GM18951 (cell line): ENCODE results near the gene IRF2BP1.
"Not testable (repeated sequence)": the region's sequence is repeated elsewhere in the genome, so short reads cannot be mapped to it uniquely, and the experiment has no call there.

Source experiments
- POLR2A ChIP-seq: IDR thresholded peaks from 4 replicates; pipeline ENCODE4 v1.6.1; 2011; ENCODE audit warnings: mild to moderate bottlenecking; ENCODE audit not compliant: insufficient read length, insufficient read depth; ENCODE audit errors: extremely low read depth
- in situ Hi-C: fragments of 300-500 bp; cut with MboI; formaldehyde crosslinking; loops from one replicate; pipeline ENCODE4 v1.12.0; 2022; ENCODE audit warnings: low sequenced_read_pairs, mixed read lengths, inconsistent platforms; ENCODE audit not compliant: unreplicated experiment

IRF2BP1 gene

DNA sequence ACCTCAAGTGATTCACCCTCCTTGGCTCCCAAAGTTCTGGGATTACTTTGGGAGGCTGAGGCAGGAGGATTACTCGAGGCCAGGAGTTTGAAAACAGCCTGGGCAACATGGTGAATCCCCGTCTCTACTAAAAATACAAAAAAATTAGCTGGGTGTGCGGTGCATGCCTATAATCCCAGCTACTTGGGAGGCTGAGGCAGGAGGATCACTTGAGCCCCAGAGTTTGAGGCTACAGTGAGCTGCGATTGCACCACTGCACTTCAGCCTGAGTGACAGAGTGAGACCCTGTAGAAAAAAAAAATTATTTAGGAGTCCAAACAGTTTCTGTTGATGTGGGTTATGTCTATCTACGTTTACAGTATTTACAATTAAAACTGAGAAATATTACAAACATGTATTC, 15.1 kb downstream of the IRF2BP1 start:
- in situ Hi-C loops: no loop called here
- TF ChIP-seq POLR2A: no peak

DNA sequence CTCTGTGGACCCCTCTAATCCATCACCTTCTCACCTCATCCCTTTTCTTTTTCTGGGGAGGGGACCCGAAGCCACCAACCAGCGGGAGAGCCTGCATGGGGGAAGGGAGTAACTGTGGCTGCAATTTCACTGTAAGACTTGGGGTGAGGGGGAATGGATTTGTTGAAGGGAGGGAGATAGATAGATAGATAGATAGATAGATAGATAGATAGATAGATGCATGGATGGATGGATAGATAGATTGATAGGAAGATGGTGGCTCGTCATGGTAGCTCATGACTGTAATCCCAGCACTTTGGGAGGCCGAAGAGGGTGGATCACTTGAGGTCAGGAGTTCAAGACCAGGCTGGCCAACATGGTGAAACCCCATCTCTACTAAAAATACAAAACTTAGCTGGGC, 18.7 kb downstream of the IRF2BP1 start:
- in situ Hi-C loops: not testable (repeated sequence)

DNA sequence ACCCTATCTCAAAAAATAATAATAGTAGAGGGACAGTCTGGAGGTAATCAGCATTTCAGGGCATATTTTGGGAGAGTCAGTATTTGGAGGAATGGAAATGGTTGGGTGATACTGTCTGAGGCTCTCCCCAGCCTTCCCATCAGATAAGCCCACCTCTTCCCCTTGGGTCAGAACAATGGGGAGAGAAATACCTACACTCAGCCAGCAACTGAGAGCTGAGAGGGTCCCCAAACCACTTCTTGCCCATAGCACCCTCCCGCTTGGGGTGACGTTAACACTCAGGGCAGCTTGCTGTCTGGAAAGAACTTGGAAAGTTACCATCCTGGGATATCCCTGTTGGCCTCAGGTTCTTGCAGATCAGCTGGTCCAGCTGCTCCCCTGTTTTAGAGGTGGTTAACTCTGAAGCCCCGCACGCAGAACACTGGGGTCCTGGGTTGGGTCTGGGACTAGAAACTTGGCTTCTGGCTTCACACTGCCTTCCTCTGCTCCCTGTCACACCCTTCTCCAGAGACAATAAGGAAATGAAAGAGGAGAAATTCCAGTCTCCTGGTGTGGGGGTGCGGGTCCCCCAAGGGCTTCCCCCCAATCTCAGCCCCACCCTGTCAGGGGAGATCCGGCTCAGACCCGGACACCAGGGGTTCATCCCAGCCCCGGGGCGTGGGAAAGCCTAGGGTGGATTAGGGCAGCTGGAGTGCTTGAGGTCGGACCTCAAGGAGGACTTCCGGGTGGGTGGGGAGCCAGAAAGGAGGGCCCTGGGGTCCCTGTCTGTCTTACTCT, 19.4 kb downstream of the IRF2BP1 start:
- no peak for TF ChIP-seq POLR2A
- in situ Hi-C loops: no loop called here

DNA sequence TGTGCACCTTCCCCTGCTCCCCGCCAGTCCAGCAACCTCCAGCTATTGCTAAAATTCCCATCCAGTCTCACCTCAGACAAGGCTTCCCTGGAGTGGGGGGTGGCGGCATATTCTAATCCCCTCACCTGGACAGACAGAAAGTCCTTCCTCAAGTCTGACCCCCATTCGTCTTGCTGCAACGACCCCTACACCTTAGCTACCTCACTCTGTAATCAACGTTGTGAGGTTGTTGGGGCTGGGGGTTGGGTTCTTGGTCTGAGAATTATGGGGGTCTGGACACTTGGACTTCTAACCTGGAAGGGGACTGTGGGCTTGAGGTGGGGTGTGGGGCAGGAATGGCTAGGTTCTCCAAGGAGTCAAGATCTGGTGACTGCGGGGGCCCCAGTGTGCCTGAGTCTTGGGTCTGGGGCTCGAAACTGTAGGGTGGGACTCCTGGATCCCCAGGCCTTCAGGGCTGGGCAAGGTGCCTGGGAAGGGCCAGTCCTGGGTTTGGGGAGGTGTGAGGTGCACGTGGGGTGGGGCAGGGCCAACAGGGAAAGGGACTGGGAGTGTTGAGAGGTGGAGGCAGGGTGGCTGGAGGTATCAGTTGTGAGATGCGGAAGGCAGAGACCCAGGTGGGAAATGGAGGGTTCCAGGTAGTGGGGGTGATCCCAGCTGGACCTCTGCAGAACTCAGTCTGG, 20.5 kb downstream of the IRF2BP1 start:
- no peak for TF ChIP-seq POLR2A
- in situ Hi-C loops: no loop called here

DNA sequence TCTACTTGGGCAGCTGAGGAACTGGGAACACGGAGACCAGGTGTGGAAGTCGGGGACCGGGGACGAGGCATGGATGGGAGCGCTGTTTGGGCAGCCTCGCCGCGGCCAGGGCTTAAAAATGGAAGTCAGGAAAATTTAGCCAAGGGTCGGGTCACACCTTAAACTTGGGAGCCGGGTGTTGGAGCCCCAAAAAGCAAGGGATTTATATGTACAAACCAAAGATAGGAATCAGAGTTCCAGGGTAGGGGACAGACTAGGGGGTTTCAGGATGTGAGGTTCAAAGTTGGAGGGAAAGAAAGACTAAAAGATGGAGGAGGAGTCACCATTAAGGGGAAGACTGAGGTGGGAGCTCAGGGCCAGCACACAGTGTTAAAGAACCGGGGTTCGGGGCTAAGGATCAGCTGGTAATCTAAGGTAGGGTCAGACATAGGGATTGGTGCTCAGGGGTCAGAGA, 21.3 kb downstream of the IRF2BP1 start:
- TF ChIP-seq POLR2A: no peak
- in situ Hi-C loops: no loop called here

GRCh38 chr19:45863840-45864628, 21.9 kb downstream of the IRF2BP1 start, which contains the start of gene FOXA3:
FOXA3 (plus strand) TSS chr19:45864326; CDS start chr19:45864457, 131 bp downstream.
- TF ChIP-seq POLR2A: peak; percentile 65
- in situ Hi-C loops: no loop called here

GRCh38 chr19:45863335-45863839, 22.6 kb downstream of the IRF2BP1 start:
- no peak for TF ChIP-seq POLR2A
- in situ Hi-C loops: no loop called here

- peak; percentile 79 for TF ChIP-seq POLR2A
- in situ Hi-C loops: no loop called here
These were observed 23.2 kb downstream of the IRF2BP1 start, which contains the start of gene SYMPK for GRCh38 chr19:45862564-45863334. SYMPK (minus strand) TSS chr19:45863147; CDS start chr19:45854495, 8,652 bp downstream.

GRCh38 chr19:45862271-45862563, 23.7 kb downstream of the IRF2BP1 start:
- in situ Hi-C loops: no loop called here
- no peak for TF ChIP-seq POLR2A

GRCh38 chr19:45860359-45861259, 25.3 kb downstream of the IRF2BP1 start:
- no peak for TF ChIP-seq POLR2A
- in situ Hi-C loops: no loop called here

DNA sequence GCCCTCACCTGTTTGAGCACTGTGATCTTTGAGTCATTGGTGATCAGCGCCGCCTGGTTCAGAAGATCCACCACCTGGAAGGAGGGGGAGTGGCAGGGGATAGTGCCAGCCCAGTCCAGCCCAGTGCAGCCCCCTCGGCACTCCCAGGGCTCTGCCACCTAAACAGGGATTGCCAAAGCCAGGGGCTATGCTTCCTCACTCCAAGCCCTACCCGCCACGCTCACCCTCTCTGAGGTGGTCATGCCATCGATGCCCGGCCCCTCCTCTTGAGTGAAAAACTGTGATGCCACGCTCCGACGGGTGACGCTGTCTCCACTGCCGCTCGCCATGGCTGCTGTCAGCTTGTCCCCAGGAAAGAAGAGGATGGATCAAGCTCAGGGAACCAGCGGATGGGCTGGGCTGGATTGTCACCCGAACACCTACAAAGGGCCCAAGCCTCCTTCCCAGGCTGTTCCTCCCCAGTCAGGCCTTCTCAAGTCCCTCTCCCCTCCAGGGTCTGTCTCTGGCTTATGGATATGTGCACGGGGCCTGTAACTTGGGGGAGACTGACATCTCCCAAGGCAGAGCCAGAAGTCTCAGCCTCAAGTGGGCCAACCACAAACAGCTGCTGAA, 31.7 kb downstream of the IRF2BP1 start:
- in situ Hi-C loops: no loop called here
- TF ChIP-seq POLR2A: no peak
